GM12878 (cell line): ENCODE data around the gene WDHD1. TPM values are rescaled to one million over a fixed set of nuclear protein-coding genes. Genes with fewer than 3 reads are reported as not detected.
A peak's percentile ranks its signal among the peaks of the same experiment; 100 is the strongest.

Experiments
- BCLAF1 ChIP-seq: fragments of 450-650 bp; IDR thresholded peaks from 2 replicates; pipeline ENCODE4 v1.6.1; 2017; ENCODE audit warnings: antibody characterized with exemption, mild to moderate bottlenecking, moderate library complexity
- CEBPB ChIP-seq, 2 experiments: fragments of 150-350 bp in 1 of 2; IDR thresholded peaks; 2 replicates each; pipeline ENCODE4 v1.6.1; 2012 to 2014; ENCODE audit warnings: low read depth in 2 of 2, low read length in 2 of 2, borderline replicate concordance in 1 of 2, inconsistent platforms in 1 of 2
- CEBPZ ChIP-seq: fragments of 150-350 bp; IDR thresholded peaks from 2 replicates; pipeline ENCODE4 v1.6.1; 2016; ENCODE audit warnings: low read depth, low read length
- CTCF ChIP-seq, 3 experiments: IDR thresholded peaks in 2 of 3; conservative IDR thresholded peaks in 1 of 3; 2 replicates each; pipeline ENCODE4 v1.5.1; 2011; ENCODE audit warnings: low read depth in 3 of 3, low read length in 3 of 3, mild to moderate bottlenecking in 3 of 3, control low read depth in 2 of 3, moderate library complexity in 2 of 3, inconsistent platforms in 1 of 3, mixed read lengths in 1 of 3; ENCODE audit not compliant: control insufficient read depth in 2 of 3, insufficient read depth in 1 of 3; ENCODE audit errors: extremely low read depth in 1 of 3
- EED ChIP-seq: sonication (generic); IDR thresholded peaks from 2 replicates; pipeline ENCODE4 v1.6.1; 2016; ENCODE audit warnings: antibody characterized with exemption, low read depth
- FOXK2 ChIP-seq: fragments of 450-650 bp; IDR thresholded peaks from 2 replicates; pipeline ENCODE4 v1.6.1; 2017; ENCODE audit warnings: mild to moderate bottlenecking, moderate library complexity
- IRF5 ChIP-seq: fragments of 450-650 bp; IDR thresholded peaks from 2 replicates; pipeline ENCODE4 v1.6.1; 2017; ENCODE audit warnings: borderline replicate concordance
- SKIL ChIP-seq: fragments of 450-650 bp; IDR thresholded peaks from 2 replicates; pipeline ENCODE4 v1.6.1; 2017; ENCODE audit warnings: mild to moderate bottlenecking, low read depth, inconsistent platforms; ENCODE audit not compliant: poor library complexity, severe bottlenecking
- SP1 ChIP-seq: IDR thresholded peaks from one replicate; pipeline ENCODE4 v1.6.1; 2011; ENCODE audit warnings: low read depth, low read length
- TAF1 ChIP-seq: IDR thresholded peaks from 2 replicates; pipeline ENCODE4 v1.6.1; 2011; ENCODE audit warnings: mild to moderate bottlenecking, low read depth, low read length, borderline replicate concordance
- YBX1 ChIP-seq: fragments of 450-650 bp; IDR thresholded peaks from 2 replicates; pipeline ENCODE4 v1.6.1; 2016; ENCODE audit warnings: antibody characterized with exemption
- YY1 ChIP-seq: IDR thresholded peaks from 2 replicates; pipeline ENCODE4 v1.6.1; 2011; ENCODE audit warnings: low read depth, mild to moderate bottlenecking, low read length
- ZNF592 ChIP-seq: fragments of 450-650 bp; IDR thresholded peaks from 2 replicates; pipeline ENCODE4 v1.6.1; 2017; ENCODE audit warnings: mild to moderate bottlenecking, moderate library complexity
- polyA plus RNA-seq, 11 experiments: library from polyadenylated mRNA; depleted of rRNA in 4 of 11; unstranded in 6 of 11; stranded (reverse) in 5 of 11; fragments of >200 nt; fragmentation: Nextera tagmentation in 4 of 11; fragmentation: Illumina TruSeq in 1 of 11; extraction: Ambion mirVana in 4 of 11; extraction: Trizol in 1 of 11; gene quantifications; 1 replicate in 1 of 11; 2 replicates in 10 of 11; pipeline versions ENCODE4 v1.2.1 to v1.2.3, GENCODE V29; 2011 to 2016; ENCODE audit warnings: inconsistent platforms in 2 of 11, missing spikeins in 2 of 11, low read depth in 1 of 11
- total RNA-seq, 4 experiments: library from RNA; depleted of rRNA in 3 of 4; stranded (reverse); fragments of >200 nt in 3 of 4; fragmentation: Illumina TruSeq in 1 of 4; extraction: Trizol in 1 of 4; gene quantifications; 2 replicates each; pipeline versions ENCODE4 v1.2.1 to v1.2.3, GENCODE V29; 2013 to 2021

WDHD1 gene
- total and polyA plus RNA-seq, 10 of the 15 experiments (the other 5 are each of a cell fraction or from before 2014, with no cell fraction given), result 11.3 to 50.5 (median 32.6) TPM

GRCh38 chr14:54890788-54891187, 136.1 kb downstream of the WDHD1 start (continued):
- 0 out of 4 replicates have a peak, but pooled peaks of 1 of the 2 experiments have one; percentile 14 for TF ChIP-seq CEBPB (IDR thresholded peaks at IDR 0.05; ENCODE audit: borderline replicate concordance in 1 of 2, low read depth in 2 of 2, low read length in 2 of 2)
- TF ChIP-seq EED, result peak; percentile 53; the same call in 1 of the 2 replicates
- no peak for TF ChIP-seq YY1
- TF ChIP-seq CTCF (IDR thresholded peaks at IDR 0.05 in 2 of 3, conservative IDR thresholded peaks at IDR 0.05 in 1 of 3; ENCODE audit: control insufficient read depth in 2 of 3, extremely low read depth in 1 of 3, insufficient read depth in 1 of 3, low read depth in 3 of 3, low read length in 3 of 3), result no peak
- TF ChIP-seq FOXK2, result no peak
- no peak for TF ChIP-seq BCLAF1
- no peak for TF ChIP-seq ZNF592
- no peak for TF ChIP-seq CEBPZ
- TF ChIP-seq YBX1, result no peak
- TF ChIP-seq SKIL, result peak; percentile 18
- no peak for TF ChIP-seq SP1
- no peak for TF ChIP-seq IRF5
- no peak for TF ChIP-seq TAF1
